Ammon's horn (tissue), 1 donor: Measurements from ENCODE around the gene NHERF1.
A peak's percentile ranks its signal among the peaks of the same experiment; 100 is the strongest.

Source experiments
- DNase-seq: peaks from one replicate; pipeline ENCODE4 v3.0.0-alpha.2; 2016; ENCODE audit warnings: low spot score

The NHERF1 gene

DNA sequence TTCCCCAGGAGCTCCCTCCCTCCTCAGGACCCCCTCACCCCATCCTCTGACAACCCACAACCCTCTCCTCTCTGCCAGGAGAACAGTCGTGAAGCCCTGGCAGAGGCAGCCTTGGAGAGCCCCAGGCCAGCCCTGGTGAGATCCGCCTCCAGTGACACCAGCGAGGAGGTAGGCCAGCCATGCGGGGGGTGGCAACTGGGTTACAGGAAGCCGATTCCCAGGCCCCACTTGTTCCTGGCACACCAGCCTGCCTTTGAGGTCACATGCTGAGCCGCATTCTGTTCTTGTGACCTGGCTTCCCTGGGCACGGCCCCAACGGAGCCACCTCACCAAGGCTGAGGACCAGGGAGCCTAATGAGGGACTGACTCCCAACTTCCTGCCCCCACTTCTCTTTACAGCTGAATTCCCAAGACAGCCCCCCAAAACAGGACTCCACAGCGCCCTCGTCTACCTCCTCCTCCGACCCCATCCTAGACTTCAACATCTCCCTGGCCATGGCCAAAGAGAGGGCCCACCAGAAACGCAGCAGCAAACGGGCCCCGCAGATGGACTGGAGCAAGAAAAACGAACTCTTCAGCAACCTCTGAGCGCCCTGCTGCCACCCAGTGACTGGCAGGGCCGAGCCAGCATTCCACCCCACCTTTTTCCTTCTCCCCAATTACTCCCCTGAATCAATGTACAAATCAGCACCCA lies 19.8 kb downstream of the NHERF1 start:
- peak; percentile 62 for DNase-seq

DNA sequence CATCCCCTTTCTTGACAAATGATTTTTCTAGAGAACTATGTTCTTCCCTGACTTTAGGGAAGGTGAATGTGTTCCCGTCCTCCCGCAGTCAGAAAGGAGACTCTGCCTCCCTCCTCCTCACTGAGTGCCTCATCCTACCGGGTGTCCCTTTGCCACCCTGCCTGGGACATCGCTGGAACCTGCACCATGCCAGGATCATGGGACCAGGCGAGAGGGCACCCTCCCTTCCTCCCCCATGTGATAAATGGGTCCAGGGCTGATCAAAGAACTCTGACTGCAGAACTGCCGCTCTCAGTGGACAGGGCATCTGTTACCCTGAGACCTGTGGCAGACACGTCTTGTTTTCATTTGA lies 20.3 kb downstream of the NHERF1 start:
- no peak for DNase-seq

DNA sequence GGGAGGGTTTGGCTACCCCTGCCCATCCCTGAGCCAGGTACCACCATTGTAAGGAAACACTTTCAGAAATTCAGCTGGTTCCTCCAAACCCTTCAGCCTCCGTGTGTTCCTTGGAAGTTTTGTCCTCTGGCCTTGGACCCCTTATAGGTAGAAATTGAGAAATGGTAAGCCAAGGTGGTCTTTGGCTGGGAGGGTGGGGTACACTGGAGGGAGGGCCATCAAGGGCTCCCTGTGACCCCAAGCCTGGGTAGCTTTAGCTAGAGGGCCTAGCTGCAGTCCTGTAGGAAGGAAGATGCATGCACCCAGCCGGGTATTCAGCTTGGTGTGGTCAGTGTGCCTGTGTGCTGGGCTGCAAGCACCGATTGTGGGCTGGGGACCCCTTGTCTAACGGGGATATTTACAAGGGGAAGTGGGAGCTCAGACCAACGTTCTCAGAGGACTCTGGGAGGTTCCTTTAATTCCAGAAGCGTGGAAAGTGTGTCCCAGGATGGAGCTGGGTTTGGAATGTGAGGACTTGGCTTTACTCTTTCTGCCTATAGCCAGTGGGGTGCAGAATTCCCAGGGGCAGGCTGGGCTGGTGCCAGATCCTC lies 20.9 kb downstream of the NHERF1 start:
- DNase-seq, result no peak

DNA sequence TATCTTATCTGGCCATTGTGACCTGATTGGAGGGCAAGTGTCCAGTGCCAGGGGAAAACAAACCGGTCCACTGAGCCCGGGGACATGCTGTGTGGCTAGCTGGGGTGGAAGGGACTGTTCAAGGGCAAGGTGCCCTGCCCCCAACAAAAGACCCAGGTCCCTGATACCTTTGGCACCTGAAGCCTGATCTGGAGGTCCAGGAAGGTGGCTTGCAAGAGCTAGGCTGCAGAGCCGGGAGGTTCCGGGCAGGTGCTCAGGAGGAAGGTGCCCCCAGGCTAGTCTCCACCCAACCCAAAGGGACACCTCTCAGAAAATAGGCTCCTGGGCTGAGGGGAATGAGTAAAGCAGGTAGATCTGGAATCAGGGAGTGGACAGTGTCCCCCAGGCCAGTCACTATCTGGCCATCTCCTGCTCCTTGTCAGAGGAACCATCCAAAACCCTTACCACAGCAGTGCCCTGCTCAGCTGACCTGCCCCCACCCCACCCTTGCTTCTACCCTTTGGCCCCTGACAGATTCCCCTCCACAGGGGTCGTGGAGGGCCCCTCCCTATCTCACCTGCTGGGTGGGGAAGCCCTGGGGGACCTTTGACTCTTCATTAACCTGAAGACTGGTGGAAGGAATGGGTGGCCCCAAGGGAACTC lies 21.5 kb downstream of the NHERF1 start:
- DNase-seq, result no peak

DNA sequence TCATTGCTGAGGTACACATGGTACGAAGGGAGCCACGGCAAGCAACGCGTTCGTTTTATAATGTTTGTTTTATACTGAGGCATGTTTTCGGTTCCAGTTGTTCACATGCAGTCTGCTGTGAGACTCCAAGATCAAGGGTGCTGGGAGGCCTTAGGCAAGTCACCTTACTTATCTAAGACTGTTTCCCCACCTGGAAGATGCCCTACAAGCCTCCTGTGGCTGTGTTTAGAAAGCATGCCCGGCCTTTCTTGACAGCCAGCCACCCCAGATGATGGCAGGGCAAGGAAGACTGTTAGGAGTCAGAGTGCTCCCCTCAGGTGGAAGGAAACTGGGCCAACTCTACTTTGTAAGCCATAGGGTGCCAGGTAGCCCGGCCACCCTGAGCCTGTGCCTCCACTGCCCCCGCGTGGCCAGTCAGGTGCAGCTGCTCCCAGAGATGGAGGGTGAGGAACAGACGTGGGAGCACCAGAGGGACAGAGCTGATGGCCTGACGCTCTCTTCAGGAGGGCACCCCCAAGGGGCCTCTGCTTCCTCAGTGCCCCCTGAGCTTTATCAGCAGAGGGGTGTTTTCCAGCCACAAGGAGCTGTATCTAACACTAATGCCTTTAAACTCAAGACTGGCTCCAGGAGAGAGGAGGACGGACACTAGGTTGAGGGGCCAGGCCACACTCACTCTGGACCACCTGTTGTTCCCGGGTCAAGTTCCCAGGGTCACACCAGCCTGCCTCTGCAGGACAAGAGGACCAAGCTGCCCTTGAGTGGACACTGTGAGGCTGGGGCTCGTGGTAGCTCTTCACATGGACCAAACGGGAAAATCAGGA lies 22.3 kb downstream of the NHERF1 start:
- peak; percentile 82 for DNase-seq

DNA sequence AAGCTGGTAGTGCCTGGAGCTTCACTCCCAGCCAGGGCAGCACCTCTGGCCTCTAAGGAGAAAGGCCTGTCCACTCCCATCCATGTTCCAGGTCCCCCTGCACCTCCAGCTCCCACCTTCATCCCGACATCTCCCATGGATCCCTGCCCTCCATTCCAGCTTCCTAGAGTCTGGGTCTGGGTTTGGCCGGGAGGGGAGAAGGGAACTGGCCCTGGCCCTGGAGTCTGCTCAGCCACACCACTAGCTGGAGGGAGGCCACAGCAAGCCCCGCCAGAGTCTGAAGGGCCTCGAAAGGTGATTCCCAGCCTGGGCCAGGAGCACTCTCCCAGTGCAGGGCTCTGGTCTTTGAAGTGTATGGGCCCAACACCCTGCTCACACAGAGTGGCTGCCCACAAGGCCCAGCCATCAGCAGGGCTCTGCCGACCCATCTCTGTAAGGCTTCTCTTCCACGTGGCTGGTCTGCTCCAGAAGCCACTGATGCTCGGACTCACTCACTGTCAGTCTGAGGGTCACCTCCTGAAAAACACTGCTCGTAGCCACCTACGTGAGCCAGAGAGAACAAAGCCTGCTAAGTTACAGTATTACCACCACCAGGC lies 23.0 kb downstream of the NHERF1 start:
- DNase-seq, result no peak

DNA sequence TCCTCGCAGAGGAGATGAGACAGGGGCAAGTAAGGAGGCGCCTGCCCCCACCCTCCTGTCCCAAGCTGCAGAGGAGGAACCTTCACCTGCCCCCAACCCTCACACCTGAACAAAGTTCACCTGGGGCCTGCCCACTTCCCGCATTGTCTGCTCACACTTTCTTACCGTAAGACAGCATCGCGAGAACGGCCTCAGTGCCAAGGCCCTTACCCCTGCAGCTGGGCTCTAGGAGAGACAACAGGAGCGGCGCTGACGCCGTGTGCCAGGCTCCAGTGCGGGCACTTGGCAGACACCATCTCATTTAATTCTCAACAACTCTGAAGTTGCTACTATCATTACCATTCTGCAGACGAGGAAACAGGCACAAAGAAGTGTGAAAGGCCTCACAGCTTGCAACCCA lies 23.6 kb downstream of the NHERF1 start:
- no peak for DNase-seq

DNA sequence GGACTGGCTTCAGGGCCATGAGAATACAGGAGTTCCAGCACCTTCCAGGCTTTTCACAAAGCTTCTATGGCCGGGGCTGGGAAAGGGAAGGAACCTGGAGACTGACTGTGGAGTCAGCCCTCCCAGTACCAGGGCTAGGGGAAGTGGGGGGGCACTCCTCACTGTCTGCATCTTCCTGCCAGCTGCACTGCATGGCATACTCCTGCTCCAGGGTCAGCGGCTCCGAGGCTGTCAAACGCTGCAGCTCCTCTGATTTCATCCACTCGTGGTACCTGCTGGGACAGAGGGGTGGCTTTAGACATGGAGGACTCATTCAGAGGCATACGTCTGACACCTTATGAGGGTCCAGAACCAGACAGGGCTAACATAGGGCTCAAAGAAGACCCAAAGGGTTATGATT lies 25.0 kb downstream of the NHERF1 start:
- no peak for DNase-seq

DNA sequence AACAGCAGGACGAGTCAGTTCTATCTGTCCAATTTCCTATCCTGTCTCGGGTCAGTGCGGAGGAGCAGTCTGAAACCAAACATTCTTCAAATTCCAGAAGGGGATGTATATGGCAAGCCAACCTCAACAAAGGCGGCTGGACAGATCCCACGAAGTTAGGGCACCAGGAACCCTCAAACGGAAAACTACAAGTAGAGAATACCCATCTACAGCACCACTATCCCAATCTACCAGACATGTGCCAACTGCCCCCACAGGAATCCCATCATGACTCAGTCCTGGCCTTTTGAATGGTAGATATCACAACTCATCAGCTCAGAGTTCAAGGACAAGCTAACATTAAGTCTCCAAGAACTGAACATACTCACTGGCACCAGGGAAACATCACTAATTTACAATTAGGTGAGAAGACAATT lies 25.5 kb downstream of the NHERF1 start:
- no peak for DNase-seq

DNA sequence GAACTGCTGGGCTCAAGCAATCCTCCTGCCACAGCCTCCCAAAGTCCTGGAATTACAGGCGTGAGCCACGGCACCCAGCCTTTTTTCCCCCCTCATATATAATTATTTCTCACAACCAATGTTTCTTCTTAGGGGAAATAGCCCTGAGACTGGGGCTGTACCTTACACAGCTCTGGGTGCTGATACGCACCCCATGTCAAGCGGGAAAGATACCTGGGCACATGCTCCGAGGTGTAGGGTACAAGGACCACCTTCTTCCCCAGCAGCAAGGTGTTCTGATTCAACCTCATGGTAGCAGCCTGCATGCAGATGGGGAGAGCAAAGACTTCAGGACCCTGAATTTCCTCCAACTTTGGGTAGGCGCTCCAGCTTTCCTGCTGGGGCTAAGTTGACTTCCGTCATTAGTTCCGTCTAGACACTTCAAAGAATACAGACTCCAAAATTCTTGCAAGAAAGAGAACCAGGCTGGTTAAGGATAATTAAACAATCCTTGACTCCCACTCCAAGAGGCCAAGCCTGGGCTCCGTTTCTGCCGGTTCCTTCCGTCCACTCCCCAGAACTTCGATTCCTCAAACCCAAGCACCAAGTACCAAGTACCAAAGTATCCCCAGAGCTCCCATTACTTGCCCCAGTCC lies 27.1 kb downstream of the NHERF1 start:
- no peak for DNase-seq

DNA sequence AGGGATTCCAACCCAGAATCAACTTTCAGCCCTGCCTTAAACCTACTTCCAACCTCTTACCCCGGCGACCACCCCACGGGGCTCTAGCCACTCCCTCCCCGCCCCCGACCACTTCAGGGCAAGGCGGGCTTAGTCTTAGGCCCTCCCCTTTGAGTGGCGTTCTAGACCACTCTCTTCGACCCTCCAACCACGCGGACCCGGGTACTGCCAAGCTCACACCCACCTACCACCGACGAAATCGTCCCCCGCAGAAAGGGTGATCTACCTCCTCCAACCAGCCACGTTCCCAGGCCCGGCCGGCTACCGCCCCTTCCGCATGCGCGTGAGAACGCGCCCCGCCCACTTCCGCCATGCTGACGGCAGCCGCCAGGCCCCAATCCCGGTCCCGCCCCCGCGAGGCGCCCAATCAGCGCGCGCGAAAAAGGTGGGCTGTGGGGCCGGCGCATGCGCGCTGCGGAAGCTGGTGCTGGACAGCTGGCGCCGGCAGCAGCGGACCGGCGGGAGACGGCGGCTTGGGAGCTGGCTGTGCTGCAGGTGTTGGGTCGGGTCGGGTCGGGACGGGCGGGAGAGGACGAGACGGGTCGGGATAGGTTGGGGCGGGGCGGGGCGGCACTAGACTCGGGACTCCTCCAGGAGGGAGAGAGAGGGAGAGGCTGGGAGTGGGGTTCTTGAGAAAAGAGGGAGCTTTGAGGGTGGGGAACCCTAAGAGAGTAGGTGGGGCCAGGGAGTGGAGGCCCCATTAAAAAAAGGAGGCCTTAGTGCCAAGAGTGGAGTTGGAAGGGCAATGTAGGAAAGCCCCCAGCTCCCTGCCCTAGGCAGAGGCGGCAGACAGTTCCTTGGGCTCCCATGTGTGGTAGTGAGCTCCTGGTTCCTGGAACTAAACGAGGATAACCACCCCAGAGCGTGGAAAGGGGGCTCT lies 27.9 kb downstream of the NHERF1 start, which contains the start of gene NAT9:
Gene NAT9, minus strand, starts transcription at position 302 of the 919 bp plus-strand sequence. CDS start 647 bp downstream, outside the sequence.
- DNase-seq, result peak; percentile 93

DNA sequence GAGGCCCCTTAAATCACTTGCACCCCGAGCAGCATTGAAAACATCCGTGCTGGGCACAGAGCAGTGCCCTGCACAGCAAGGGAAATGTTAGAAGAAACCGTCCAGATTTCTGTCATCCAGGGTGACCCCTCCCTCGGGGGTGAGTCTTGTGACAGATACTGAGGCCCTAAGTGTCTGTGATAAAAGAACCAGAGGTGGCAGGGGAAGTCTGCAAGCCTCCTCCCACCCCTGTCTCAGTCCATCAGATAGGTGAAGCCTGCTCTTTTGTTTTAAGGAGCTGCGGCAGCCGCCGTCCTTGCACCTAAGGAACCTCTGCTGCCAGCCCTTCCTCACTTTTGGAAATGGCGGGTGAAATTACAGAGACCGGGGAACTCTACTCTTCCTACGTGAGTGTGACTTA lies 28.6 kb downstream of the NHERF1 start:
- no peak for DNase-seq

DNA sequence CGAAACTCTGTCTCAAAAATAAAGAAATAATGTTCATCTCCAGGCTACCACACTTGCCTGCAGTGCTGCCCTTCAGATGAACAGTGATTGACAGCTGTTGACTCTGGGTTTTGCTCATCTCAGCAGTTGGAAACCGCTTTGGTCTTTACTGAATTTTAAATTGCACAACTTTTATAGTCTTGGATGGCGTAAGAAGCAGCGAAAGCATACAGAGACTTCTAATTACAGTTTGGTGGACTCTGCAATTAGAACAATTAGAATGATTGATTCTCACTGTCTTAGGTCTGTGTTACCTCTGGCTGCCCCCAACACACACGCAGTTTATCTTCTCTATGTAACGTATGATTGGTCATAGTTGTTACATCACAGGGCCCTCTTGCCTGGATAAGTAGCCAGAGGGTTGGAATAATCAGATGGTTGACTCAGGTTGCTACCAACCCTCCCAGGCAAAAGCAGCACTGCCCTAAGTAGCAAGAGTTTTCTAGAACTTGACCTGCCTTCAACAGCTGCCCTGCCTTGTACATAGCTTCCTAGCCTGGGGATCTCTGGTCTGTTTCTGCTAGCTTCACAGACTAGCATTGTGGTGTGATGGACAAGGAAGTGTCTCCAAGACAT lies 29.6 kb downstream of the NHERF1 start:
- no peak for DNase-seq

DNA sequence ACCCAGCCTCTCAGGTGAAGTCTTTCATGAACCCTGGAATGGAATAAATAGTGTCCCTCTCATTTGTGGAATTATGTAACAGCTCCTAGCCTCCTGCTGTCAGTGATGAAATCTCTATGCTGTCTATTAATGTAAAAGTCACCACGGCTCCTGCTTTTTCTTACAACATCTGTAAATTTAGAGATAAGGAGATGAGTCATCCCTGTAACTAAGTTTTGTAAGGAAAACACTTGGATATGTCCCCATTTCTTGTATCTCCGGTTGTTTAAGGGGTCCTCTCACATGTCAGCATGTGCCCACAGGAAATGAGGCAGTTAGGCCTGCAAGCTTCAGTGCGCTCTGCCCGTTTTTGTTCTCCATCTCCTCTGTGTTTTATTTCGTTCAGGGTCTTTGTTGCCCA lies 30.5 kb downstream of the NHERF1 start:
- DNase-seq, result no peak

DNA sequence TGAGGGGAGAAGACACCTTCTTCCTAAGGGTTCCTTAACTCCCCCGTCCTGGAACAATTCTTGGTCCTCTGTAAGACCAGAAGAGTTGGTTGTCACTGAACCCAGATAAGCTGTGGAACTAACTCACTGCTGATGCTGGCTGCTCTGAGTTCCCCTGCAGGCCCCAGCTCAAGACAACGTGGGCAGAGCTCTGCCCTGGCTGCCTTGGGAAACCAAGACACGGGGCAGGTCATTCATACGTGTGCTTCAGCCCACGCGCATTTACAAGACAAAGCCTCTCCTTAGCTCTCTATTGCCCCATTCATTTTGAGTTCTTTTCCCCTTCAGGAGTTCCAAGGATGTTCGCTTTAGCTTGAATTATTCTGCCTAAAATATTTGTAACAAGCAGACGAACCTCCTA lies 31.1 kb downstream of the NHERF1 start:
- DNase-seq, result no peak

DNA sequence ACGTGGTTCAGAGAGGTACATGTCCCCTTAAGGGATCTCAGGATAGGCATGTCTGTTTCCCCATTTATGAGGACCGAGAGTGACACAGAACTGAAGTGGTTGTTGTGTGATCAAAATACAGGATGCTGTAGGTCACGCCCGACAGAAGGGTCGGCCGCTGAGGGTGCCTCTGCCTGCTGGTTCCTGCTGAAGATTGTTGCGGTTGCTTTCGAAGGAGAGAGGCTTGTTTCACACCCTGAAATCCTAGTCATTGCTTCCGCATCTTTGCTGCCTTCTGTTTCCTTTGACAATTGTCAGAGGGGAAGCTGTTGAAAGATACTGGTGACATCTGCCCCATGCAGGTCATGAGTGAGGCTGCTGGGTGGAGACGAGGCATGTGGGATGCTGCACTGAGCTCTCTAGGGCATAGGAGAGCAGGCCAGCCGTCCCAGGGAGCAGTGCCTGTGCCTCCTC lies 31.5 kb downstream of the NHERF1 start:
- peak; percentile 80 for DNase-seq

DNA sequence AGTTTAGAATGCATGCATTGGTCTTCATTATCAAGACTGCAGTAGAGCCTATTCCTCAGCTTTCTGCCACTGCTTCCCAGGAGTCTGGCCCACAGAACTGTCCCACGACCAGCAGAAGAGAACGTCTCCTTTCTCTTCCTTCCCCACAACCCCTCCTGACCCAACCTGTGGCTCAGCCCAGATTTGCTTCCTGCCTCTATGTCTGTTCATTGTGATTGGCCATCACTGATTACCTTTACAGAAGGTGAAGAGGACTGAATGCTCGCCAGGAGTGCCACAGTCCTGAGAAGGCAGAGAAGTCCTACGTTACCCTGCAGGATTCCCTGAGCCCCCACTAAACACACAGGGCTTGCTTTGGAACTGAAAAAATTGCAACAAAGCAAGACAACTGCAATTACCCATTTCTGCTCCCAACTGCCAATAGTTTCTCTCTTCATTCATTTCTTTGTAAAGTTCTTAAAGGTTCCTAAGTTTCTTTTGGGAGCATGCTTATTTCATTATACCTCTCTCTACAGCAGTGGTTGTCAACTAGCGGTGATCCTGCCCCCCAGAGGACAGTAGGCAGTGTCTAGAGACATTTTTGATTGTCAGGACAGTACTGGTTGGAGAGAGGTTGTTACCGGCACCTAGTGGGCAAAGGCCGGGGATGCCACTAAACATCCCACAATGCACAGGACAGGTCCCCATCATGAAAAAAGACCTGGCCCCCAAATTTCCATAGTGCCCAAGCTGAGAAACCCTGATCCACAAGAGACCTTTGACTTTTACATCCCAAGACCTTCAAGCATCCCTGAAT lies 32.2 kb downstream of the NHERF1 start:
- peak; percentile 73 for DNase-seq

DNA sequence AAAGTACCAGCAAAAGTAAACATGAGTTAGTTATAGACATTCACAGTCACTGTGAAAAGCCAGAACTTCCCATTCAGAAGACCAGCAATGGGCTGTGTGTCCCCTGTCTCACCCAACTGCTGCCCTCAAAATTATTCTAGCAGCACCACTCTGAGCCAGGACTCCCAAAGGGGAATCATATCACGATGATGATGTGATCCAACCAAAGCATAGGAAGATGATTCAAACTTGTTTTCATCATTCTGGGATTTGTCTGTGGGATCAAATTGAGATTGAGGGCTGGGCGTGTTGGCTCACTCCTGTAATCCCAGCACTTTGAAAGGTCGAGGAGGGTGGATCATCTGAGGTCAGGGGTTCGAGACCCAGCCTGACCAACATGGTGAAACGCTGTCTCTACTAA lies 34.1 kb downstream of the NHERF1 start:
- no peak for DNase-seq

DNA sequence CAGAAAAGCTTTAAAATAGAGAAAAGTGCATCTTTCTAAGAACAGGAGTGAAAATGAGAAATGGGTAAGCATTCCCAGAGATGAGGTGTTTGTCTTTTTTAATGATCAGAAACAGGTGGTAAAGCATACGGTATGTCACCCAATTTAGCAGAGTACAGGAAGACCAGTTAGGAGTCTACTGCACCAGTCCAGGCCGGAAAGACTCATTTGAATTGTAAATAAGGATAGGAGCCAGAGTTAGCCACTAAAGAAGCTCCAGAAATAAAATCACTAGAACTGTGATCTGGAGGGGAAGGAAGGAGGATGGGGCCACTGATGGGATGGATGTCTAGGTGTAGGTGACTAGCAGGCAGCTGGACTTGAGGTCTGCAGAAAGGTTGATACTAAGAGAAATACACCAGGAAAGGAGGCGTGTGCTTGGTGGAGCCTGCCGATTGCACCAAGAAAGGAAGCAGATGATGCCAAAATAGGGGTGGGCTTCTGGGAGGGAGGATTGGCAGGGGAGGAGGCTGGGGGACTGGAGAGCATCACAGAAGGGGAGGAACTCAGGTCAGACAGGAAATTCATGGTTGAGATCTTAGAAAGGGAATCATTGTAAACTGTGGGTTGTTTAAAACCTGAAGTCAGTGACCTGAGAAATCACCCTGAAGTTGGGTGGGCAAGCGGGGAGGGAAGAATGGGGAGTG lies 35.8 kb downstream of the NHERF1 start:
- DNase-seq, result no peak
